GM12864 (cell line): ENCODE results near the gene LIPN.

Experiments used
- DNase-seq: peaks from one replicate; pipeline ENCODE4 v3.0.0-alpha.2; 2011; ENCODE audit warnings: low read depth
- H3K4me3 ChIP-seq: 2 replicates; pipeline ENCODE4 v1.5.1; 2011; ENCODE audit warnings: mild to moderate bottlenecking, low read depth, low read length, control low read depth
- CTCF ChIP-seq: IDR thresholded peaks from 2 replicates; pipeline ENCODE4 v1.5.1; 2011; ENCODE audit warnings: low read depth, mild to moderate bottlenecking, moderate library complexity, low read length, control low read depth, inconsistent platforms; ENCODE audit errors: missing control alignments

LIPN gene

GRCh38 chr10:88820748-88821401 lies 61.1 kb downstream of the LIPN start:
- no peak for DNase-seq
- no peak for TF ChIP-seq CTCF
- no peak overlapping the region for H3K4me3 ChIP-seq

GRCh38 chr10:88826388-88826787 lies 66.6 kb downstream of the LIPN start:
- TF ChIP-seq CTCF: no peak
- no peak overlapping the region for H3K4me3 ChIP-seq
- DNase-seq: no peak

GRCh38 chr10:88827671-88828070 lies 67.9 kb downstream of the LIPN start:
- no peak for TF ChIP-seq CTCF
- no peak overlapping the region for H3K4me3 ChIP-seq
- DNase-seq: no peak

- no peak for TF ChIP-seq CTCF
- no peak for DNase-seq
- no peak overlapping the region for H3K4me3 ChIP-seq
These were observed 68.5 kb downstream of the LIPN start for GRCh38 chr10:88828310-88828709.
